HG02610 (cell line): ENCODE data around the gene KSR1.

ENCODE experiments used
- ATAC-seq: cut with Tn5 transposase; IDR thresholded peaks from one replicate; pipeline ENCODE4 v1.9.1; 2021; ENCODE audit warnings: mild to moderate bottlenecking, moderate library complexity; ENCODE audit not compliant: unreplicated experiment

Gene KSR1

GRCh38 chr17:27581016-27581415 is 124.8 kb downstream of the KSR1 start:
- no peak for ATAC-seq

GRCh38 chr17:27582696-27583095 is 126.4 kb downstream of the KSR1 start:
- no peak for ATAC-seq

- ATAC-seq, result peak; percentile 50
These were observed 129.0 kb downstream of the KSR1 start for GRCh38 chr17:27585153-27585681.

DNA sequence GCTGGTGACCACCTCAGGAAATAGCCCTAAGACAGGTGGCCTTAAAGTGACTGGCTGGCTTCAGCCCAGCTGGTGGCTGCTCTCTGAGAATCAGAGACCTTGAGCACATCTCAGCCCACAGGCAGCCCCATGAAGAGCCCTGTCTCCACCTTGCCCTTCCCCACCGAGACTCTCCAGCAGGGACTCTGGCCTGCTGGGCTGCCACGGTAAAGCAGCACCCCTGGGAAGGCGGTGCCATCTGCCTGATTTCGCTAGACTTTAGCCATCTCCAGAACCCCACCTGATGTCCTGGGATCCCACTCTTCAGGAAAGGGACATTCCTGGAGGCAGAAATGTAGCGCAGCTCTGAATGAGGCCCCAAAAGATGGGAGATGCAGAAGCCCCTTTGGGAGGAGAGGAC is 129.5 kb downstream of the KSR1 start:
- no peak for ATAC-seq

DNA sequence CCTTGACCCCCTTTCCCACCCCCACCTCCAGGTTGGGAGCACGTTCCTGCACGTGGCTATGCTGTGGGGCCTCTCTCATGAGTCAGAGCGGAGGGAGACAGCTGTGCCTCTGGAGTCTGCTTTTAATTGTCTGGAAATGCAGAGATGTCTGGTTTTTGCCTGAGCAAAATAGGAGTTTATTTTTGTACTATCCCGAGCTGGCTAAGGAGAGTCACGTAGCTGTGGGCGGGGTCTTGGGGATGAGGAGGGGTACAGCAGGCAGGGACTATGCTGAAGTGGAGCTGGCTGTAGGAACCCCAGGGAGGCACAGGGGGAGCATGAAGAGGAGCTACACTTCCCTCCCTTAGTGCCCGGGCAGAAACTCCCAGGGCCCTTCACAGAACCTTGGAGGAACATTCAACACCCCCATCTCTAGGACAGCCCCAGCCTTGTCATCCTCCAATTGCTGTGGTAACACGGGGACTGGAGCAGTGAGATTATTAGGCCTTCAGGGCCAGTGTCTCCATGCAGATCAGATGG is 130.0 kb downstream of the KSR1 start:
- no peak for ATAC-seq

GRCh38 chr17:27588354-27588753 is 132.1 kb downstream of the KSR1 start:
- ATAC-seq, result no peak

- no peak for ATAC-seq
These were observed 134.6 kb downstream of the KSR1 start for GRCh38 chr17:27590864-27591263.

DNA sequence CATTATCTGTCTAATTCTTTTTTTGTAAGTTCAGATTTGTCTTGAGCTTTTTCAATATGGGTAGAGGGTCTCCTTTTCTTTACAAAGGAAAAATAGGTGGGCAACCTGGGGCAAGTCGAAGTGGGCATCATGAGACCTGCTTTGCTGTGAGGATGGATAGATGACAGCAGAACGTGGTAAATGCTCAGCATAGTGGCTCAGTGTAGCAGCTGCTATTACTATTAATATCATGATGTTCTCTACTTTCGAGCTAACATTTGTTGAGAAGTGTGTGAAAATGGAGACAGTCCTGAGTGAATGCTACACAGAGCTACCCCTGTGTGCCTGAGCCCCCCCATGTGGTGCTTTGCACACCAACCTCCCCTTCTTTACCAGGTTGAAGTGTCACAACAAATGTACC is 135.7 kb downstream of the KSR1 start:
- no peak for ATAC-seq

GRCh38 chr17:27593232-27593856 is 137.1 kb downstream of the KSR1 start:
- no peak for ATAC-seq

GRCh38 chr17:27593857-27594255 is 137.6 kb downstream of the KSR1 start:
- no peak for ATAC-seq

- ATAC-seq, result no peak
These were observed 139.0 kb downstream of the KSR1 start for GRCh38 chr17:27595208-27595607.

DNA sequence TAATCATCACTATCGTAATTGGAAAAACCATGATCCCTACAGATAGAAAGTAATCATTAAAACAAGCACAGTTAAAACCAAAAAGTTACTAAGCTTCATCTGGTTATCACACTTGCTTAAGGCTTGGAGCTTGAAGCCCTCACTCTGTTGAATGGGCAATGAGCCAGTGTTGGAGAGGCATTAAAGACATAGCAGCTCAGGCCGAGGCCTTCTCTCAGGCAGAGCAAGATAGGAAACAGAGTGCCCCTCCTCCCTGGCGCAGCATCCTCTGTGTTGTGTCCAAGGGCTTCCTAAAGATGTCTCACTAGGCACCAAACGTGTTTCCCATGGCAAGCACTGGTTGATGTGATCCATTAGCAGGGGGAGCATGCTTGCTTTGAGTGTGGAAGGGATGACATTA is 139.8 kb downstream of the KSR1 start:
- ATAC-seq, result no peak

DNA sequence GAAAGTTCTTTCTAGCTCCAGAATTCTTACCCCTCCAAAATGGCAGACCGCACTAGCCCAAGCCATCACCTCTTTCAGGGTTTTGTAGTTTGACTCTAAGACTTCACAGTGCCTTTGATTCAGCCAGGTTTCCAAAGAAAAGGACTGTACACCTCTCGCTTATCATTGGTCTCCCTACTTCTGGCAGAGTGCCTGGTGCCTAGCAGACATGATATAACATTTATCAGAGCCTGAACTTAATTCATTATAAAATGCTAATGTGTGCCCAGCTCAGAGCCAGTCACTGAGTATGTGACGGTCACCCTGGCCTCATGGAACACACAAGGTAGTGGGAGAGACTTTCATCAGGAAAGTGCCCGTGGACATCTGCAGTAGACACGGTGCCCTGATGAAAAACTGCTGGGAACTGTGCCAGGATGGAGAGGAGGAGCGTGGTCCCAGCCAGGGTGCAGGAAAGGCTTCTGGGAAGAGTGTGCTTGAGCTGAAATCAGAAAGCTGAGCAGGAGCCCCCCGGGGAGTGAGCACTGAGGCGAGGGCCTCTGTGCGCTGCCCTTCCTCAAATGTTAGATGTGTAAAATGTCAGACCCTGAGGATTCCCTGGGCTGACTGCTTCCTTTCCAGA is 140.4 kb downstream of the KSR1 start:
- no peak for ATAC-seq

DNA sequence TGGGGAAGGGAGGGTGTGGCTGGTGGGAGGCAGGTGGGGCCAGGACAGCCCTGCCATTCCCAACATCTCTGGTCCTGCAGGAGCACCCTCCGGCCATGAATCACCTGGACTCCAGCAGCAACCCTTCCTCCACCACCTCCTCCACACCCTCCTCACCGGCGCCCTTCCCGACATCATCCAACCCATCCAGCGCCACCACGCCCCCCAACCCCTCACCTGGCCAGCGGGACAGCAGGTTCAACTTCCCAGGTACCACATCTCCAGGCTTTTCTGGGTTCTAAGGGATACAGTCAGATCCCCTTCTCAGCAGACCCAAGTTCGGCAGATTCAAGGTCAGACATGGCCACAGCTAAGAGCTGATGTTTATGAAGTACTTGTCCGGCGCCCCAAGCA is 140.9 kb downstream of the KSR1 start:
- ATAC-seq, result no peak

DNA sequence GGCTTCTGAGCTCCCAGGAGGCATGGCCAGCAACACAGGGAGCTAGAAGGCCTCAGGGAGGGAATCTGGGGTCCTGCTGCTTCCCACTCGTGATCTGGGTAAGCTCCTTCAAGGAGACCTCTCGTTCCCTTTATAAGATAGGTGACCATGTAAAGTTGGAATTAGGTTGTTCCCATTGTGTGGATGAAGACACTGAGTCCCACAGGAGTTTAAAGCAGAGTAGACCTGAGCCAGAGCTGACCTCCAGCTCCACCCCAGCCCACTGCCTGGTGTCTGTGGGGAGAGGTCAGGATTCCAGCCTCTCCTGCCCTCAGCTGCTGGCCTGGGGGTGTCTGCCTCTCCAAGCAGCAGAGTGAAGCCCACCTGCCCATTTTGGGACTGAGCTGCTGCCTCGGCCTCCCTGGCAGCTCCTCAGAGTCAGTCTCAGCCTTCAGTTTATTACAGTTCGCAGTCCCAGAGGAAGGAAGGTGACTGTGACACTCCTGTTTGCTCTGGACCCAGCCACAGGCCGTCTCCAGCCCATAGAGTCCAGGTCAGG is 141.6 kb downstream of the KSR1 start:
- ATAC-seq, result no peak

- ATAC-seq, result no peak
These were observed 142.2 kb downstream of the KSR1 start for GRCh38 chr17:27598337-27599050.

GRCh38 chr17:27600471-27600870 is 144.2 kb downstream of the KSR1 start:
- ATAC-seq, result no peak

GRCh38 chr17:27601069-27601974 is 145.1 kb downstream of the KSR1 start:
- no peak for ATAC-seq

- ATAC-seq, result no peak
These were observed 145.7 kb downstream of the KSR1 start for GRCh38 chr17:27601975-27602302.

DNA sequence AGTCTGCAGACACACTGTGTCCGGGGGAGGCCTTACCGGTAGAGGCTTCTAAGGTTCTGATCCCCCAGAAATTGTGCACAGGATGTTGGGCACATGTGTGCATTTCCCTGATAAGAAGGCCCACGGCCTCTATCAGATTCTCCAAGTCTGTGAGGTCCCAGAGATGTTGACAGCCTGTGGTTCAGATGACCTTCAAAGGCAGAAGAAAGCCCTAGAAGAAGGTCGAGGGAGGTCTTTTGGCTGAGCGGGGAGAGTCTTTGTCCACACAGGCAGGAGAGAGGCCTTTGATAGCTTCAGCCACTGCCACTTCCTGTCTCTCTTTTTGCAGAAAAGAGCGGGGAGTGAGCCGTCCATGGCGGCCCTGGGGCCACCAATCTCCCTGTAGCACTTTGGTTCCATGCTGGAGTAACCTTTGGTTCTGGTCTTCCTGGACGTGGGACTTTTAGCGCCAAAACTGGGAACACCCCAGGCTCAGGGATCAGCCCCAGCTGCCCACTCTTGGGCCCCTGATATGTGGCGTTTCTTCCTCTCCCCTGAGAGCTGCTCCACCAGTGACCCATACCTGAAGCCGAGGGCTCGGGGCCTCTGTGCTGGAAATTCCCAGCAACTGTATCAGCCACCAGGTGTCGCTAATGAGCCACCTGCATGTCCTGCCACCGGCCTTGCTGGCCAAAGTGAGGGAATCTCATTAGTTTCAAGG is 146.6 kb downstream of the KSR1 start:
- ATAC-seq, result no peak
